ENCODE data around the gene TADA2A.

DNA sequence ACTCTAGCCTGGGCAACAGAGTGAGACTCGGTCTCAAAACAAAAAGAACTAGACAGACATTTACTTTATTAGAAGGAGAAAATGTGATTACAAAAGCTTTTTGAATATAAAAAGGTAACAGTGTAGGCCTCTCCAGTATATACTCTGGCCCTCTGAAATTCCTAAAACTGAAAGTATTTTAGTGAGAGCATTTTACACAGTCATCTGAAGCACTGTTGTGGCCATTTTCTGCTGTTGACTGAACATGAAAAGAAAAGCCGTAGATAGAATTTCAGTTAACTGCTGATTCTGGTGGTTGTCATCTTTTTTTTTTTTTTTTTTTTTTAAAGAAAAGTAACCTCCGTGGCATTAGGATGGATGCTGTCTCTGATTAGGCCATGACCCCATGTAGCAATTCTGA is 98.6 kb downstream of the TADA2A start:
- TF ChIP-seq, protein P1, sequence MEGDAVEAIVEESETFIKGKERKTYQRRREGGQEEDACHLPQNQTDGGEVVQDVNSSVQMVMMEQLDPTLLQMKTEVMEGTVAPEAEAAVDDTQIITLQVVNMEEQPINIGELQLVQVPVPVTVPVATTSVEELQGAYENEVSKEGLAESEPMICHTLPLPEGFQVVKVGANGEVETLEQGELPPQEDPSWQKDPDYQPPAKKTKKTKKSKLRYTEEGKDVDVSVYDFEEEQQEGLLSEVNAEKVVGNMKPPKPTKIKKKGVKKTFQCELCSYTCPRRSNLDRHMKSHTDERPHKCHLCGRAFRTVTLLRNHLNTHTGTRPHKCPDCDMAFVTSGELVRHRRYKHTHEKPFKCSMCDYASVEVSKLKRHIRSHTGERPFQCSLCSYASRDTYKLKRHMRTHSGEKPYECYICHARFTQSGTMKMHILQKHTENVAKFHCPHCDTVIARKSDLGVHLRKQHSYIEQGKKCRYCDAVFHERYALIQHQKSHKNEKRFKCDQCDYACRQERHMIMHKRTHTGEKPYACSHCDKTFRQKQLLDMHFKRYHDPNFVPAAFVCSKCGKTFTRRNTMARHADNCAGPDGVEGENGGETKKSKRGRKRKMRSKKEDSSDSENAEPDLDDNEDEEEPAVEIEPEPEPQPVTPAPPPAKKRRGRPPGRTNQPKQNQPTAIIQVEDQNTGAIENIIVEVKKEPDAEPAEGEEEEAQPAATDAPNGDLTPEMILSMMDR (IDR thresholded peaks at IDR 0.05) = no peak
- TF ChIP-seq POLR2A (IDR thresholded peaks at IDR 0.05) (no peak), EP300 (IDR thresholded peaks at IDR 0.05) (no peak)

Measured in suprapubic skin (tissue), 3 donors.